IMR-90 (cell line): ENCODE measurements around the gene SPOCK3. TPM values are rescaled to one million over a fixed set of nuclear protein-coding genes. Genes with fewer than 3 reads are reported as not detected.

ENCODE experiments used
- ATAC-seq: fragments of 200-7000 bp; cut with Tn5 transposase; 2 replicates; pipeline ENCODE4 v1.9.1; 2020; ENCODE audit warnings: low read depth, mild to moderate bottlenecking, moderate library complexity
- BruUV-seq: library from RNA; stranded (reverse); fragments of 400-500 nt; replicated peaks from 2 replicates; lab custom pipeline; 2021; lab: Mats Ljungman, UMichigan
- CTCF ChIA-PET: fragments of 300-600 bp; formaldehyde crosslinking; extraction: SDS; loops from one replicate; lab custom pipeline; 2021; ENCODE audit warnings: antibody characterized with exemption; lab: Yijun Ruan, JAX
- POLR2A ChIA-PET: fragments of 300-600 bp; sonication (Branson Sonifier 250); formaldehyde crosslinking; loops from one replicate; lab custom pipeline; 2022; ENCODE audit warnings: antibody characterized with exemption; ENCODE audit not compliant: unreplicated experiment; lab: Charles Lee
- DNase-seq: peaks from one replicate; pipeline ENCODE4 v3.0.0; 2013
- H2AFZ ChIP-seq: replicated peaks from 2 replicates; pipeline ENCODE3; 2013; ENCODE audit warnings: low read length, mild to moderate bottlenecking; ENCODE audit not compliant: poor library complexity
- H2AK5ac ChIP-seq: 2 replicates; pipeline ENCODE4 v1.6.1; 2013; ENCODE audit warnings: low read depth, low read length, inconsistent platforms
- H2AK9ac ChIP-seq: replicated peaks from 2 replicates; pipeline ENCODE3; 2013; ENCODE audit warnings: mild to moderate bottlenecking, low read depth, low read length, moderate library complexity; ENCODE audit not compliant: poor library complexity
- H2BK120ac ChIP-seq: 2 replicates; pipeline ENCODE4 v1.6.1; 2013; ENCODE audit warnings: low read depth, low read length, inconsistent platforms
- H2BK15ac ChIP-seq: 3 replicates; pipeline ENCODE4 v1.6.1; 2013; ENCODE audit warnings: low read depth, low read length, inconsistent platforms
- H2BK20ac ChIP-seq: 2 replicates; pipeline ENCODE4 v1.6.1; 2013; ENCODE audit warnings: low read depth, mild to moderate bottlenecking, inconsistent platforms, low read length, moderate library complexity
- H2BK5ac ChIP-seq: 2 replicates; pipeline ENCODE4 v1.6.1; 2013; ENCODE audit warnings: mild to moderate bottlenecking, low read depth, low read length, inconsistent platforms; ENCODE audit not compliant: poor library complexity, severe bottlenecking
- H3K14ac ChIP-seq: replicated peaks from 2 replicates; pipeline ENCODE4 v1.6.1; 2013; ENCODE audit warnings: low read depth, low read length, inconsistent platforms
- H3K18ac ChIP-seq: 2 replicates; pipeline ENCODE4 v1.6.1; 2013; ENCODE audit warnings: low read depth, low read length, control low read depth
- H3K23ac ChIP-seq: 2 replicates; pipeline ENCODE4 v1.6.1; 2013; ENCODE audit warnings: low read depth, low read length, inconsistent platforms
- H3K27ac ChIP-seq: 2 replicates; pipeline ENCODE4 v1.5.1; 2013; ENCODE audit warnings: mild to moderate bottlenecking, control low read depth, low read length; ENCODE audit not compliant: insufficient read depth
- H3K27me3 ChIP-seq: 2 replicates; pipeline ENCODE4 v1.6.1; 2013; ENCODE audit warnings: low read length; ENCODE audit not compliant: control insufficient read depth, insufficient read depth
- H3K36me3 ChIP-seq: 2 replicates; pipeline ENCODE4 v1.6.1; 2013; ENCODE audit warnings: low read length, mixed read lengths; ENCODE audit not compliant: control insufficient read depth, insufficient read depth
- H3K4ac ChIP-seq: 2 replicates; pipeline ENCODE4 v1.6.1; 2013; ENCODE audit warnings: low read depth, low read length, inconsistent platforms
- H3K4me1 ChIP-seq: 2 replicates; pipeline ENCODE4 v1.6.1; 2013; ENCODE audit warnings: low read length, mixed read lengths; ENCODE audit not compliant: control insufficient read depth, insufficient read depth
- H3K4me2 ChIP-seq: 2 replicates; pipeline ENCODE4 v1.6.1; 2013; ENCODE audit warnings: low read depth, mild to moderate bottlenecking, control low read depth, low read length, moderate library complexity
- H3K4me3 ChIP-seq: 2 replicates; pipeline ENCODE4 v1.5.1; 2013; ENCODE audit warnings: low read depth, mild to moderate bottlenecking, control low read depth, low read length, moderate library complexity; ENCODE audit not compliant: insufficient read depth
- H3K56ac ChIP-seq: 2 replicates; pipeline ENCODE4 v1.6.1; 2013; ENCODE audit warnings: low read length, inconsistent platforms; ENCODE audit not compliant: insufficient read depth; ENCODE audit errors: extremely low read depth
- H3K79me1 ChIP-seq, 2 experiments: 2 replicates each; pipeline ENCODE4 v1.6.1; 2013; ENCODE audit warnings: low read length in 2 of 2, inconsistent platforms in 1 of 2, low read depth in 1 of 2
- H3K9ac ChIP-seq: 2 replicates; pipeline ENCODE4 v1.6.1; 2013; ENCODE audit warnings: low read depth, low read length, control low read depth
- H3K9me1 ChIP-seq: 2 replicates; pipeline ENCODE4 v1.6.1; 2013; ENCODE audit warnings: low read length, inconsistent platforms; ENCODE audit not compliant: insufficient read depth
- H3K9me3 ChIP-seq: 2 replicates; pipeline ENCODE4 v1.6.1; 2013; ENCODE audit warnings: low read length; ENCODE audit not compliant: control insufficient read depth, insufficient read depth
- H4K20me1 ChIP-seq: 2 replicates; pipeline ENCODE4 v1.6.1; 2013; ENCODE audit warnings: low read length, inconsistent platforms; ENCODE audit not compliant: insufficient read depth
- H4K5ac ChIP-seq: 2 replicates; pipeline ENCODE4 v1.6.1; 2013; ENCODE audit warnings: mild to moderate bottlenecking, low read depth, low read length, control low read depth
- H4K8ac ChIP-seq, 2 experiments: 2 replicates each; pipeline ENCODE4 v1.6.1; 2013; ENCODE audit warnings: low read depth in 2 of 2, low read length in 2 of 2, control low read depth in 1 of 2, inconsistent platforms in 1 of 2
- H4K91ac ChIP-seq: 2 replicates; pipeline ENCODE4 v1.6.1; 2013; ENCODE audit warnings: low read depth, low read length, inconsistent platforms; ENCODE audit not compliant: insufficient read depth
- BHLHE40 ChIP-seq: fragments of 150-350 bp; IDR thresholded peaks from 2 replicates; pipeline ENCODE4 v1.6.1; 2016; ENCODE audit warnings: mild to moderate bottlenecking, low read depth, low read length
- CEBPB ChIP-seq: IDR thresholded peaks from 2 replicates; pipeline ENCODE4 v1.6.1; 2012; ENCODE audit warnings: low read depth, low read length, improper control_type of control experiment
- CHD1 ChIP-seq: IDR thresholded peaks from 2 replicates; pipeline ENCODE4 v1.6.1; 2012; ENCODE audit warnings: low read depth, low read length, improper control_type of control experiment
- CTCF ChIP-seq: conservative IDR thresholded peaks from 2 replicates; pipeline ENCODE4 v1.5.1; 2012; ENCODE audit warnings: mild to moderate bottlenecking, low read depth, low read length, improper control_type of control experiment
- MAFK ChIP-seq: IDR thresholded peaks from 2 replicates; pipeline ENCODE4 v1.6.1; 2012; ENCODE audit warnings: low read depth, low read length, improper control_type of control experiment
- MAZ ChIP-seq: IDR thresholded peaks from 2 replicates; pipeline ENCODE4 v1.6.1; 2012; ENCODE audit warnings: low read depth, mild to moderate bottlenecking, low read length, improper control_type of control experiment, moderate library complexity, borderline replicate concordance
- MXI1 ChIP-seq: IDR thresholded peaks from 2 replicates; pipeline ENCODE4 v1.6.1; 2012; ENCODE audit warnings: low read depth, mild to moderate bottlenecking, low read length, moderate library complexity, borderline replicate concordance
- NFE2L2 ChIP-seq: fragments of 150-350 bp; IDR thresholded peaks from 2 replicates; pipeline ENCODE4 v1.6.1; 2016; ENCODE audit warnings: low read depth, mild to moderate bottlenecking, low read length
- POLR2A ChIP-seq: IDR thresholded peaks from 2 replicates; pipeline ENCODE4 v1.6.1; 2012; ENCODE audit warnings: mild to moderate bottlenecking, low read depth, low read length
- RAD21 ChIP-seq: IDR thresholded peaks from 2 replicates; pipeline ENCODE4 v1.6.1; 2012; ENCODE audit warnings: low read length, improper control_type of control experiment
- RCOR1 ChIP-seq: IDR thresholded peaks from 2 replicates; pipeline ENCODE4 v1.6.1; 2012; ENCODE audit warnings: mild to moderate bottlenecking, low read length, improper control_type of control experiment; ENCODE audit not compliant: insufficient replicate concordance
- SMC3 ChIP-seq: fragments of 150-350 bp; IDR thresholded peaks from 2 replicates; pipeline ENCODE4 v1.6.1; 2016; ENCODE audit warnings: low read depth, mild to moderate bottlenecking, antibody characterized with exemption, low read length, moderate library complexity
- USF2 ChIP-seq: fragments of 150-350 bp; IDR thresholded peaks from 2 replicates; pipeline ENCODE4 v1.6.1; 2017; ENCODE audit warnings: mild to moderate bottlenecking, antibody characterized with exemption, low read length, low read depth
- WGBS, 2 experiments: methylation state at CpG; one replicate each; pipeline versions ENCODE4 v1.1.5 to v1.1.7; 2013; ENCODE audit warnings: missing lambda C conversion rate in 2 of 2; ENCODE audit not compliant: insufficient read length in 1 of 2; ENCODE audit errors: extremely low coverage in 2 of 2; 5-methylcytosine and 5-hydroxymethylcytosine counted together
- dilution Hi-C: fragments of 300-500 bp; cut with HindIII; formaldehyde crosslinking; loops from one replicate; pipeline ENCODE4 v1.14.3; 2018; ENCODE audit warnings: low sequenced_read_pairs; ENCODE audit not compliant: unreplicated experiment
- in situ Hi-C: fragments of 300-500 bp; cut with MboI; formaldehyde crosslinking; loops from 3 replicates; pipeline ENCODE4 v1.14.3; 2019; ENCODE audit warnings: low sequenced_read_pairs, inconsistent platforms, mixed read lengths
- intact Hi-C: fragments of 100-400 bp; cut with micrococcal nuclease; formaldehyde crosslinking; loops from 2 replicates; pipeline ENCODE4 v1.10.0; 2022
- polyA plus RNA-seq, 3 experiments: library from polyadenylated mRNA; depleted of rRNA; stranded (reverse); fragments of >200 nt; gene quantifications; 2 replicates each; pipeline ENCODE4 v1.2.3, GENCODE V29; 2012; ENCODE audit warnings: low replicate concordance in 1 of 3
- total RNA-seq: library from RNA; depleted of rRNA; stranded (reverse); fragments of >200 nt; gene quantifications from 2 replicates; pipeline ENCODE4 v1.2.3, GENCODE V29; 2012

SPOCK3 gene
- total and polyA plus RNA-seq, 2 of the 4 experiments (the other 2 are of a cell fraction), result not detected

- Histone ChIP-seq H3K9me1 (no peaks in the 10 kb centered on the region), H3K9me3 (0 out of 2 replicates have a peak, but pooled peaks cover 5% of the 10 kb centered on the region), H3K27me3 (no peaks in the 10 kb centered on the region), H3K36me3 (no peaks in the 10 kb centered on the region), H4K91ac (no peak overlapping the region), H3K4me2 (no peak overlapping the region), H3K14ac (no peak overlapping the region), H3K79me1 (no peaks in the 10 kb centered on the region), H2BK15ac (no peak overlapping the region), H3K18ac (no peak overlapping the region), H3K23ac (no peak overlapping the region), H4K8ac (no peak overlapping the region), H2BK120ac (no peak overlapping the region), H2BK20ac (no peak overlapping the region), H3K4me3 (no peak overlapping the region), H3K9ac (no peak overlapping the region), H2AFZ (no peak overlapping the region), H2AK5ac (no peak overlapping the region), H3K56ac (no peak overlapping the region), H3K4ac (no peak overlapping the region), H4K5ac (no peak overlapping the region), H2AK9ac (no peak overlapping the region), H3K27ac (no peak overlapping the region), H3K4me1 (no peaks in the 10 kb centered on the region), H4K20me1 (no peaks in the 10 kb centered on the region), H2BK5ac (no peak overlapping the region)
- CTCF ChIA-PET, result no interaction called here
- intact Hi-C loops, result no loop called here
- TF ChIP-seq MAZ (no peak), CTCF (no peak), RCOR1 (no peak), MAFK (no peak), SMC3 (no peak), CHD1 (no peak), BHLHE40 (no peak), CEBPB (no peak), RAD21 (no peak), MXI1 (no peak), NFE2L2 (no peak), USF2 (no peak), POLR2A (no peak)
- ATAC-seq, result no peak
- no peak for DNase-seq
- no CpG with 5 or more reads among the region's 1 CpG for WGBS, 2 experiments
- in situ Hi-C loops, result no loop called here
- dilution Hi-C loops, result no loop called here
- POLR2A ChIA-PET, result no interaction called here
- BruUV-seq, result no TSS peak
These were observed 509.9 kb downstream of the SPOCK3 start for GRCh38 chr4:166724369-166724768.
